Nephron progenitor cell (in vitro differentiated cells): ENCODE data around the gene OSBPL8.
A peak's percentile ranks its signal among the peaks of the same experiment; 100 is the strongest.

Experiments used
- DNase-seq: peaks from one replicate; pipeline ENCODE4 v3.0.0; 2021
- H3K27ac Mint-ChIP-seq: 2 replicates; pipeline ENCODE4 v1.8.0; 2021; ENCODE audit warnings: mild to moderate bottlenecking, moderate library complexity, mixed read lengths
- H3K27me3 Mint-ChIP-seq: 2 replicates; pipeline ENCODE4 v1.8.0; 2021; ENCODE audit warnings: mild to moderate bottlenecking, low read depth, mixed read lengths; ENCODE audit not compliant: poor library complexity
- H3K36me3 Mint-ChIP-seq: 2 replicates; pipeline ENCODE4 v1.8.0; 2021; ENCODE audit warnings: low read depth, mixed read lengths
- H3K4me1 Mint-ChIP-seq: 2 replicates; pipeline ENCODE4 v1.8.0; 2021; ENCODE audit warnings: mixed read lengths
- H3K4me3 Mint-ChIP-seq: 2 replicates; pipeline ENCODE4 v1.8.0; 2021; ENCODE audit warnings: mild to moderate bottlenecking, moderate library complexity, mixed read lengths
- H3K9me3 Mint-ChIP-seq: 2 replicates; pipeline ENCODE4 v1.8.0; 2021; ENCODE audit warnings: mild to moderate bottlenecking, moderate library complexity, mixed read lengths
- CTCF ChIP-seq: fragments of 200-600 bp; sonication (generic); IDR thresholded peaks from 2 replicates; pipeline ENCODE4 v1.5.0; 2021; ENCODE audit warnings: antibody characterized with exemption

OSBPL8 gene

GRCh38 chr12:76345569-76345968, 214.0 kb downstream of the OSBPL8 start:
- H3K36me3 Mint-ChIP-seq: no peaks in the 10 kb centered on the region
- no peaks in the 10 kb centered on the region for H3K27me3 Mint-ChIP-seq
- no peak overlapping the region for H3K27ac Mint-ChIP-seq
- DNase-seq: no peak
- H3K9me3 Mint-ChIP-seq: no peaks in the 10 kb centered on the region
- H3K4me1 Mint-ChIP-seq: peaks cover 26% of the 10 kb centered on the region
- TF ChIP-seq CTCF: no peak
- H3K4me3 Mint-ChIP-seq: no peak overlapping the region

- H3K27me3 Mint-ChIP-seq: no peaks in the 10 kb centered on the region
- no peak overlapping the region for H3K4me3 Mint-ChIP-seq
- TF ChIP-seq CTCF: no peak
- peaks cover 6% of the 10 kb centered on the region for H3K4me1 Mint-ChIP-seq
- peak overlapping the region; percentile 5 for H3K27ac Mint-ChIP-seq
- no peaks in the 10 kb centered on the region for H3K9me3 Mint-ChIP-seq
- no peak for DNase-seq
- H3K36me3 Mint-ChIP-seq: no peaks in the 10 kb centered on the region
Measured at GRCh38 chr12:76341436-76342030, 218.0 kb downstream of the OSBPL8 start.

GRCh38 chr12:76340680-76341435, 218.7 kb downstream of the OSBPL8 start:
- no peaks in the 10 kb centered on the region for H3K9me3 Mint-ChIP-seq
- no peaks in the 10 kb centered on the region for H3K36me3 Mint-ChIP-seq
- DNase-seq: no peak
- H3K27ac Mint-ChIP-seq: no peak overlapping the region
- H3K27me3 Mint-ChIP-seq: no peaks in the 10 kb centered on the region
- TF ChIP-seq CTCF: no peak
- H3K4me1 Mint-ChIP-seq: no peaks in the 10 kb centered on the region
- no peak overlapping the region for H3K4me3 Mint-ChIP-seq

- Mint-ChIP-seq H3K9me3 (no peaks in the 10 kb centered on the region), H3K36me3 (no peaks in the 10 kb centered on the region), H3K4me3 (no peak overlapping the region), H3K27me3 (no peaks in the 10 kb centered on the region), H3K4me1 (no peaks in the 10 kb centered on the region), H3K27ac (no peak overlapping the region)
- TF ChIP-seq CTCF: no peak
- DNase-seq: no peak
Measured at GRCh38 chr12:76337583-76337982, 222.0 kb downstream of the OSBPL8 start.

GRCh38 chr12:76332606-76333005, 227.0 kb downstream of the OSBPL8 start:
- H3K4me3 Mint-ChIP-seq: no peak overlapping the region
- no peak for DNase-seq

More at GRCh38 chr12:76332606-76333005, 227.0 kb downstream of the OSBPL8 start:
- no peak for TF ChIP-seq CTCF
- no peak overlapping the region for H3K27ac Mint-ChIP-seq
- H3K9me3 Mint-ChIP-seq: peaks cover 10% of the 10 kb centered on the region
- no peaks in the 10 kb centered on the region for H3K4me1 Mint-ChIP-seq
- H3K36me3 Mint-ChIP-seq: no peaks in the 10 kb centered on the region
- H3K27me3 Mint-ChIP-seq: no peaks in the 10 kb centered on the region
